HCT116 (cell line): ENCODE data around the gene TERT. TPM values are rescaled to one million over a fixed set of nuclear protein-coding genes. Genes with fewer than 3 reads are reported as not detected.

ENCODE experiments used
- ATAC-seq: fragments of 200-7000 bp; cut with Tn5 transposase; 2 replicates; pipeline ENCODE4 v1.9.1; 2020; ENCODE audit warnings: mild to moderate bottlenecking, moderate library complexity
- BruUV-seq: library from RNA; stranded (reverse); fragments of 400-500 nt; replicated peaks from 2 replicates; lab custom pipeline; 2021; lab: Mats Ljungman, UMichigan
- CTCF ChIA-PET: fragments of 300-600 bp; sonication (Branson Sonifier 250); formaldehyde crosslinking; loops from one replicate; lab custom pipeline; 2021; ENCODE audit warnings: antibody characterized with exemption; lab: Charles Lee
- POLR2A ChIA-PET: fragments of 300-600, 350-600 bp; sonication (Branson Sonifier 250); formaldehyde crosslinking; loops from one replicate; lab custom pipeline; 2021; ENCODE audit warnings: antibody characterized with exemption; lab: Charles Lee
- RAD21 ChIA-PET, 2 experiments: fragments of 300-600 bp; sonication (Branson Sonifier 250); formaldehyde crosslinking; loops; one replicate each; lab custom pipeline; 2023; ENCODE audit warnings: low total read pairs in 2 of 2; ENCODE audit not compliant: uncharacterized antibody in 2 of 2, unreplicated experiment in 2 of 2, low non-redundant PET in 1 of 2; lab: Charles Lee
- DNase-seq: peaks from one replicate; pipeline ENCODE4 v3.0.0-alpha.2; 2010; ENCODE audit warnings: low read depth, low spot score
- H2AFZ ChIP-seq: fragments of 200-600 bp; shearing (Covaris generic), sonication (generic); 2 replicates; pipeline ENCODE4 v1.6.1; 2017; ENCODE audit warnings: low read depth, mixed run types, mixed read lengths, antibody characterized with exemption, low read length; ENCODE audit not compliant: poor library complexity, severe bottlenecking
- H3K27ac ChIP-seq: 2 replicates; pipeline ENCODE4 v1.5.1; 2012; ENCODE audit warnings: low read depth, low read length
- H3K27me3 ChIP-seq: fragments of 200-600 bp; sonication (generic); 2 replicates; pipeline ENCODE4 v1.6.1; 2016; ENCODE audit warnings: mixed run types, low read length, mixed read lengths; ENCODE audit not compliant: insufficient read depth
- H3K36me3 ChIP-seq, 2 experiments: fragments of 200-500 bp in 1 of 2; fragments of 200-600 bp in 1 of 2; sonication (Bioruptor generic) in 1 of 2; sonication (generic) in 1 of 2; 2 replicates each; pipeline versions ENCODE4 v1.5.1 to v1.6.1; 2014 to 2016; ENCODE audit warnings: low read length in 2 of 2, inconsistent platforms in 1 of 2, mixed read lengths in 1 of 2, mixed run types in 1 of 2; ENCODE audit not compliant: insufficient read depth in 2 of 2, control insufficient read depth in 1 of 2
- H3K4me1 ChIP-seq, 2 experiments: fragments of 200-600 bp in 1 of 2; sonication (generic) in 1 of 2; 2 replicates each; pipeline versions ENCODE4 v1.5.1 to v1.6.1; 2012 to 2017; ENCODE audit warnings: low read length in 2 of 2, inconsistent platforms in 1 of 2, mild to moderate bottlenecking in 1 of 2, mixed read lengths in 1 of 2, mixed run types in 1 of 2, moderate library complexity in 1 of 2; ENCODE audit not compliant: insufficient read depth in 2 of 2, control insufficient read depth in 1 of 2
- H3K4me2 ChIP-seq: fragments of 200-600 bp; sonication (generic); 2 replicates; pipeline ENCODE4 v1.6.1; 2017; ENCODE audit warnings: mixed run types, low read length, mixed read lengths
- H3K4me3 ChIP-seq, 2 experiments: fragments of 200-600 bp in 1 of 2; sonication (generic) in 1 of 2; replicated peaks in 1 of 2; 2 replicates each; pipeline ENCODE4 v1.5.1; 2011 to 2016; ENCODE audit warnings: low read length in 2 of 2, control low read depth in 1 of 2, low read depth in 1 of 2, mild to moderate bottlenecking in 1 of 2, mixed read lengths in 1 of 2, mixed run types in 1 of 2
- H3K79me2 ChIP-seq: fragments of 200-600 bp; sonication (generic); 2 replicates; pipeline ENCODE4 v1.6.1; 2017; ENCODE audit warnings: mild to moderate bottlenecking, mixed run types, low read length, moderate library complexity, mixed read lengths; ENCODE audit not compliant: insufficient read depth
- H3K9ac ChIP-seq: fragments of 200-600 bp; sonication (generic); 2 replicates; pipeline ENCODE4 v1.6.1; 2016; ENCODE audit warnings: low read length, mixed read lengths
- H3K9me2 ChIP-seq: fragments of 200-600 bp; sonication (generic), shearing (Covaris generic); 2 replicates; pipeline ENCODE4 v1.6.1; 2017; ENCODE audit warnings: mixed run types, mild to moderate bottlenecking, moderate library complexity; ENCODE audit not compliant: insufficient read depth
- H3K9me3 ChIP-seq, 2 experiments: fragments of 200-500 bp in 1 of 2; fragments of 200-600 bp in 1 of 2; sonication (Bioruptor generic) in 1 of 2; sonication (generic) in 1 of 2; 2 replicates each; pipeline ENCODE4 v1.6.1; 2014 to 2017; ENCODE audit warnings: low read length in 2 of 2, mixed read lengths in 2 of 2, inconsistent platforms in 1 of 2, low read depth in 1 of 2, mild to moderate bottlenecking in 1 of 2, mixed run types in 1 of 2, moderate library complexity in 1 of 2; ENCODE audit not compliant: control insufficient read depth in 1 of 2, insufficient read depth in 1 of 2
- H4K20me1 ChIP-seq: fragments of 200-600 bp; sonication (generic), shearing (Covaris generic); 2 replicates; pipeline ENCODE4 v1.6.1; 2017; ENCODE audit warnings: mixed run types, mild to moderate bottlenecking, moderate library complexity; ENCODE audit not compliant: insufficient read depth
- CTCF ChIP-seq, 3 experiments: fragments of 200-600 bp in 1 of 3; sonication (generic) in 1 of 3; IDR thresholded peaks in 2 of 3; conservative IDR thresholded peaks in 1 of 3; 2 replicates each; pipeline ENCODE4 v1.5.1; 2012 to 2017; ENCODE audit warnings: low read depth in 2 of 3, low read length in 2 of 3, antibody characterized with exemption in 1 of 3, borderline replicate concordance in 1 of 3, control low read depth in 1 of 3, mild to moderate bottlenecking in 1 of 3, mixed read lengths in 1 of 3, mixed run types in 1 of 3, moderate library complexity in 1 of 3; ENCODE audit not compliant: insufficient read depth in 1 of 3
- MAX ChIP-seq: IDR thresholded peaks from 2 replicates; pipeline ENCODE4 v1.6.1; 2012
- POLR2AphosphoS5 ChIP-seq: IDR thresholded peaks from 2 replicates; pipeline ENCODE4 v1.6.1; 2011; ENCODE audit warnings: mild to moderate bottlenecking, low read depth, low read length, moderate library complexity
- YY1 ChIP-seq: IDR thresholded peaks from 2 replicates; pipeline ENCODE4 v1.6.1; 2011; ENCODE audit warnings: low read length, low read depth, moderate library complexity, mild to moderate bottlenecking; ENCODE audit not compliant: insufficient replicate concordance; ENCODE audit errors: extremely low read depth
- intact Hi-C: fragments of 100-400 bp; cut with micrococcal nuclease; formaldehyde crosslinking; loops from 2 replicates; pipeline ENCODE4 v1.10.0; 2022
- total RNA-seq: library from RNA; stranded (reverse); gene quantifications from one replicate; pipeline ENCODE4 v1.2.1, GENCODE V29; 2021; ENCODE audit not compliant: unreplicated experiment

Gene TERT
- total RNA-seq, 1 experiment from 2014 or later: 6.9 TPM

- Histone ChIP-seq H2AFZ (no peak overlapping the region), H3K4me2 (no peak overlapping the region), H3K4me1 (peaks cover 20 to 34% of the 10 kb centered on the region in 2 experiments)
- DNase-seq: no peak
- no TSS peak for BruUV-seq
- TF ChIP-seq CTCF (IDR thresholded peaks at IDR 0.05 in 2 of 3, conservative IDR thresholded peaks at IDR 0.05 in 1 of 3; ENCODE audit: borderline replicate concordance in 1 of 3, insufficient read depth in 1 of 3, low read depth in 2 of 3, low read length in 2 of 3): no peak
- TF ChIP-seq, all 23 proteins: peak for 0
- no peak overlapping the region for H3K9ac ChIP-seq
- ChIA-PET POLR2A (no interaction called here), RAD21 (no interaction called here), CTCF (no interaction called here)
- no peak overlapping the region for H3K4me3 ChIP-seq
- H3K79me2 ChIP-seq: peaks cover 16% of the 10 kb centered on the region; the same call in 1 of the 2 replicates
- peaks cover 5% of the 10 kb centered on the region; the same call in 1 of the 2 replicates for H4K20me1 ChIP-seq
- H3K9me2 ChIP-seq: no peaks in the 10 kb centered on the region
- H3K27ac ChIP-seq: no peak overlapping the region
- H3K27me3 ChIP-seq: no peaks in the 10 kb centered on the region
- peaks cover 12 to 45% of the 10 kb centered on the region in 2 experiments; a peak in 3 of 4 replicates for H3K36me3 ChIP-seq
- intact Hi-C loops: no loop called here
- no peaks in the 10 kb centered on the region for H3K9me3 ChIP-seq
- ATAC-seq: no peak
These were observed 29.4 kb upstream of the TERT start for GRCh38 chr5:1324301-1324700.

- RAD21 ChIA-PET: no interaction called here
- BruUV-seq: no TSS peak
These were observed 28.9 kb upstream of the TERT start for GRCh38 chr5:1323803-1324173.

More at GRCh38 chr5:1323803-1324173, 28.9 kb upstream of the TERT start:
- peaks cover 16% of the 10 kb centered on the region; the same call in 1 of the 2 replicates for H3K79me2 ChIP-seq
- no peak overlapping the region for H2AFZ ChIP-seq
- H3K4me2 ChIP-seq: no peak overlapping the region
- H3K27me3 ChIP-seq: no peaks in the 10 kb centered on the region
- no peak overlapping the region for H3K9ac ChIP-seq
- DNase-seq (no peak), ATAC-seq (no peak)
- ChIA-PET CTCF (no interaction called here), POLR2A (no interaction called here)
- H3K4me3 ChIP-seq: no peak overlapping the region
- H3K9me3 ChIP-seq: no peaks in the 10 kb centered on the region
- no peak for TF ChIP-seq POLR2AphosphoS5
- no peak for TF ChIP-seq MAX
- TF ChIP-seq YY1: no peak
- peaks cover 12 to 45% of the 10 kb centered on the region in 2 experiments; a peak in 3 of 4 replicates for H3K36me3 ChIP-seq
- intact Hi-C loops: no loop called here
- no peaks in the 10 kb centered on the region for H3K9me2 ChIP-seq
- peaks cover 18 to 29% of the 10 kb centered on the region in 2 experiments for H3K4me1 ChIP-seq
- H3K27ac ChIP-seq: no peak overlapping the region
- H4K20me1 ChIP-seq: peaks cover 5% of the 10 kb centered on the region; the same call in 1 of the 2 replicates
